Putamen (tissue), 1 donor: ENCODE results near the gene FBXO3.
"Not testable (repeated sequence)": the region's sequence is repeated elsewhere in the genome, so short reads cannot be mapped to it uniquely, and the experiment has no call there.

Experiments used
- DNase-seq: peaks from one replicate; pipeline ENCODE4 v3.0.0-alpha.2; 2016; ENCODE audit warnings: low spot score

The FBXO3 gene

DNA sequence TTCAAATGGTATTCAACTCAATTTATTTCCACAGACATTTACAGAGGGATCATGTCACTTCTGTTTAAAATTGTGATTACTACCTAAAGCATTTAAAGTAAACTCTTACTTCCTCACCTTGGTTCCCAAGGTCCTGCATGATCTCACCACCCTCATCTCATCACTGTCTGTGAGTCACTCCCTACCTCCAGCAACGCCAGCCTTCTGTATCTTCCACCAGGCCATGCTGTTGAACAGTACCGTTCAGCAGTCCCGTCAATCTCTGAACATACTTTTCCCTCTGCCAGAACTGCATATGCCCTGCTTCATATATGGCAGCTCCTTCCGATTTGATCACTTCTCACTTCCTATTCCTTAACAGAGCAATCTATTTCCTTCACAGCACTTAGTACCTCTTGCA, 2.0 kb downstream of the FBXO3 start:
- no peak for DNase-seq

DNA sequence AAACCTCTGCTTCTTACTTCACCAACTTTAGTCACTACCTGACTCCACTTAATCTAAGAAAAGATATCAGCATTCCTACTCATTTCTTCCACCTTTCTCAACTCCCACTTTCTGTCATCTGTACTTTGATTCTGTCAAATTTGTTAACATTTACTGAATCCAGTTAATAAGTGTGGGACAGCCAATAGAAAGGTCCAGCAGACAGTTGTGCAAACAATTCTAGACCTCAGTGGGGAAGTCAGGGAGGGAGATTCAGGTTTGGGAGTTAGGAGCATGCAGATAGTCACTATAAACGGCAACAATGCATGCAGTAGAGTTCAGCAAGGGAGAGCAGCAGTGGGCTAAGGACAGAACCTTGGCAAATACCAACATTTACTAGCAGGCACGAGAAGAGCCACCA, 4.1 kb downstream of the FBXO3 start:
- peak; percentile 42 for DNase-seq

GRCh38 chr11:33769542-33769941, 4.8 kb downstream of the FBXO3 start:
- no peak for DNase-seq

GRCh38 chr11:33767624-33768023, 6.7 kb downstream of the FBXO3 start:
- DNase-seq = no peak

GRCh38 chr11:33766085-33766484, 8.2 kb downstream of the FBXO3 start:
- DNase-seq = no peak

- DNase-seq = no peak
These were observed 12.8 kb downstream of the FBXO3 start for GRCh38 chr11:33761471-33761870.

DNA sequence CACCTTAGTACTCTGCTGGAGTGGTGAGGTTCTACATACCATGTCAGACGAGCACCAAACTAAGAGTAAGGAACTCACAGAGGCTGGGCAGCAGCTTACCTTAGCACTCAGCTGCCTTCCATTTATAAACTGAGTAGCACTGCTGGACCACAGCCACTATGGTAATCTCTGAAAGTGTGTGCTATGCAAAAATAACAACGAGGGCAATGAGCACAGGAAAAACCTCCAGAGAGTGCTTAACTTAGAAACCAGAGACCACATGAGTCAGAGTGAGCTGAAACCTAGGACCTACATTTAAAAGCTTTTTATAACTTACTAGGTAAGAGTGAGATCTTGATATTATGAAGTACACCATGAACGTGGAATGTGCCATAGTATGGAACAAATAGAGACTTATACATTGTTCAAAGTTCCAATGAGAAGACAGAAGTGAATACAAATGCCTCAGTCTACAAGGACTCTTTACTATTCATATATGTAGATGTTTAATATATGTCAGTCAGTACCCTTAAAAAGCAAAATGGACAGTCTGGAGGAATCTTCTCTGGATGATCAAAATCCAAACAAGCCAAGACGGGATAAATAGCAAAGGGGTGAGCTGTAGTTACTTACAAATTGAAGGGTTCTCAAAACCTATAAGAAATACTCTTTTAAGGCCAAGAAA, 20.9 kb downstream of the FBXO3 start:
- DNase-seq = no peak

GRCh38 chr11:33751878-33752277, 22.4 kb downstream of the FBXO3 start:
- no peak for DNase-seq

- no peak for DNase-seq
These were observed 26.3 kb downstream of the FBXO3 start for GRCh38 chr11:33747979-33748378.

DNA sequence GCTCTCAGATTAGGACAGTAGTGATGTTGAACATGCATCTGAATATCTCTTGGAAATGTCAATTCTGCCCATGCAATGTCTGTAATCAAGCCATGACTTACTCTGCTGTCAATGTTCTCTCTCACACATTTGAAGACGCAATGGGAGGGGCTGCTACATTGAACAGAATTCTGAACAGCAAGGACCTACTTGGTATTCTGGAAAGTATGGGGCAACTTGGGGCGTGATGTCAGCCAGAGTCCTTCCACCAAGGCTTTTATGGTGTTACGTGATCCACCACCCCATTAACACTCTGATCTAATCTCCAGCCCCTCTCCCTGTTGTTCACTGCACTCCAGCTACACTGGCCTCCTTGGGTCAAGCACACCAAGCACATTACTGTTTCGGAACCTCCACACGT, 31.0 kb downstream of the FBXO3 start:
- DNase-seq = no peak

DNA sequence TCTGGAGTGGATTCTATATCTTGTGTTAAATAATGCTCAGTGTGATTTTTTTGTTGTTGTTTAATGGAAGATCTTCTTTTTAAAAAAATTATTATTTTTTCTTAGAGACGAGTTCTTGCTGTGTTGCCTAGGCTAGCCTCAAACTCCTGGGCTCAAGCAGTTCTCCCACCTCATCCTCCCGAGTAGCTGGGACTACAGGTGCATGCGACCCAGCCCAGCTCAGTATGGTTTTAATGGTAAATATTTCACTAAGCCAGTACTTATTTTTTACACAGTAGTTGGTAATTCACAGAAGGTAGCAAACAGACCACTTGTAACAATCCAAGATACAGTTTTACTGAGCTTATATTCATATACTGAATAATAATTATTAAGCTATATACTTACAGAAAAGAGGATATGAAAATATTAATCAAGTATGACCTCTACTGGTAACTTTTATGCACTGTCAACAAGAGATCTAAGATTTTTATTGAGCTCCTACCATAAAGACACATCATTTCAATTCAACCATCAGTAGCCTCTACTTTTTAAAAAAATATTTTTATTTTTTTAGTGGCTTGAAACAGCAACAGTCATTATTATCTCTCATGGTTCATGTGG, 32.0 kb downstream of the FBXO3 start:
- no peak for DNase-seq

DNA sequence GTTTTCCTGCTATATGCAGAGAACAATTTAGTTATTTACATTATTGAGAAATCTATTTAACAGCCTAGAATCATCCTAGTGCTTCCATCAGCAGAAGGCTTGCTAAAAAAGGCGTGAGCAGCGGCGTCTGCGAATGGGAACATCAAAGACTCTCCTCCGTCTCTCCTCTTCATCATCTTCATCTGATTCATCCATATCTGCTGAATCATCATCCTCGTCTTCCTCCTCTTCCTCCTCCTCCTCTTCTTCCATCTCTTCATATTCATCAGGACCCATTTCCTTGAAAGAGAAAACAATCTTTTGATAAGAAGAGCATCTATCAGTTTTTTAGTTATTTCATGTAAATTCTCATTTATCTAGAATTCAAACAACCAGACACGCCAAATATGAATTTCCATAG, 32.5 kb downstream of the FBXO3 start:
- DNase-seq = no peak

DNA sequence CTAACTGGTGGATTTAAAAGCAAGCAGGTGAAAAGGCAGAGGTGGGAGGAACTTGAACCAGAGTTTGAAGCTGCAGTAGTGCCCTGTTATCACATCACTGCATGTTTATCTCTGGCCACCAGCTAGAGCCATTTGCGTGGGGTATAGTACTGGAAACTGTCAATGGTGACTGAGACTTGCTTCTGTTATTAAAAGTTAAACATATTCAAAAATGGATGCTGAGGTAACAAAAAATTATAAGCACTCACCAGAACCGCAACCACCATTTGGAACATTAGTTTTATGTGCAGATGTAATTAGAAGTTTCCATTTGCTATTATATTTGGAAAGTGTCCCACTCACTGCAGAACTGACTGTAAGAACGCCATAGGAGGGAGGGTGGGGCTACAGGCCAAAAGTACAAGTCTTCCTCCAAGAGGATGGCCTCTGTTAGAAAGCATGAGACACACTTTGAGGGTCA, 36.9 kb downstream of the FBXO3 start:
- no peak for DNase-seq

DNA sequence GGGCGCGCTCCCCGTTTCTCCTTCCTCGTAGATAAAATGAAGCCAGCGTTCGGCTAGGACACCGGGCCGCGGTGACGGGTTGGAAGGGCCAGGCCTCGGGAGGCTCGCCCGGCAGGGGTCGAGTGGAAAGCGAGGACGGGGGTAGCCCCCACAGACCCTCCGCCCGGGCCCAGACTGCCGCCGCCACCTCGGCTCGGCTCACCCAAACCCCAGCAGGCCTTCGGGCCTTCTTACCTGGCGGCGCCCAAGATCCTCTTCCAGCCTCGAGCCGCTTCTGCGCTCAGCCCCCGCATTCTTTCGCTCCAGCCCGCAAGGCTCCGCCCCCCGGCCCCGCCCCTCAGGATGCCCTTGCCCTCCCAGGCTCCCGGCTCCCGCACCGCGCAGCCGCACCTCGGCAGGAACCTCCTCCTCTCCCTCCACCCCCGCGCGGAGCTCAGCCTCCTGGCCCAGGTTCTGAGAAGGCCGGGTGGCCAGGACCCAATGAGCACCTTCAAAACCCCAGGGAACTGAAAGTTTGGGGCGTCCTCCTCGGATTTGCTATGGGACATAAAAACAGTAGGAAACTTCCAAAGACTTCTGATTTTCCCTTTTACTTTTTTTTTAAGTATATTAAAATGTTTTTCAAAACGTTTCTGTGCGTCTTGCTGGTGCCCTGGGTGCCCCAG, 38.0 kb downstream of the FBXO3 start, which contains the start of gene CD59:
TSS of gene CD59 (minus strand) at position 276 of the 665 bp plus-strand sequence. CDS start 13,978 bp downstream, outside the sequence.
- peak; percentile 91 for DNase-seq

GRCh38 chr11:33735271-33736147, 38.8 kb downstream of the FBXO3 start:
- DNase-seq = no peak

DNA sequence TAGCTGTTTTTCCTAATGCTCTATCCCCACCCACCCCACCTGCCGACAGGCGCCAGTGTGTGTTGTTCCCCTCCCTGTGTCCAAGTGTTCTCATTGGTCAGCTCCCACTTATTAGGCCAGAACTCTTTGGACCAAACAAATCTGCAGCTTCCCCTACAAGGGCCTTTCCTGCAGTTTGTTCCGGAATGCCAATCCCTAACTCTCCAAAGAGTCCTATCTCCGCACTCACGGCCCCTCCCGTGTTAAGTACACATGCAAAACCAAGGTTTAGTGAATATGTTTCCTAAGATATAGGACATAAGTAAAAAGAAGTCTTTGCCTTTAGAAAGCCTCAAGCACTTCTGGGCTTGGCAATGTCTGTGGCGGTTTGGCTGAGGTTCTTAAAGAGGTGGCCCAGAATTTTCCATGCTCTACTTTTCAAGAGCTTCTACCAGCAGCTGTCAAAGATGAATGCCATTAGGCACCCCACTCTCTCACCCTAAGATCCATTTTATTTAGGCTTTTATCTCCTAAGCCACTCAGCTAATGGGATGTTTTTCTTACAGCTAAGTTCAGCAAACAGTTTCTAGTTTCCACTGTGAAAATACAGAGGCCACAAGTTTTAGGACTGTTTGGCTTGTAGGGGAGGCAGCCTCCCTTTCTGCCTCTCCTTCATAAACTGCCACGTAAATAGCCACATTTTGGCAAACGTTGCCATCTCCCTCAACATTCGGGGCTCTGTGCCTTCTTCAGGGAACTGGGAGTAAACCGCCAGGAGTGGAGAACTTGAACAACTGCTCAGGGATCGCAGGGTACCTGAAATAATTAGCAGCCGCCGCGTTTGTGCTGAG, 39.7 kb downstream of the FBXO3 start:
- no peak for DNase-seq

- no peak for DNase-seq
These were observed 40.3 kb downstream of the FBXO3 start for GRCh38 chr11:33733980-33734379.

DNA sequence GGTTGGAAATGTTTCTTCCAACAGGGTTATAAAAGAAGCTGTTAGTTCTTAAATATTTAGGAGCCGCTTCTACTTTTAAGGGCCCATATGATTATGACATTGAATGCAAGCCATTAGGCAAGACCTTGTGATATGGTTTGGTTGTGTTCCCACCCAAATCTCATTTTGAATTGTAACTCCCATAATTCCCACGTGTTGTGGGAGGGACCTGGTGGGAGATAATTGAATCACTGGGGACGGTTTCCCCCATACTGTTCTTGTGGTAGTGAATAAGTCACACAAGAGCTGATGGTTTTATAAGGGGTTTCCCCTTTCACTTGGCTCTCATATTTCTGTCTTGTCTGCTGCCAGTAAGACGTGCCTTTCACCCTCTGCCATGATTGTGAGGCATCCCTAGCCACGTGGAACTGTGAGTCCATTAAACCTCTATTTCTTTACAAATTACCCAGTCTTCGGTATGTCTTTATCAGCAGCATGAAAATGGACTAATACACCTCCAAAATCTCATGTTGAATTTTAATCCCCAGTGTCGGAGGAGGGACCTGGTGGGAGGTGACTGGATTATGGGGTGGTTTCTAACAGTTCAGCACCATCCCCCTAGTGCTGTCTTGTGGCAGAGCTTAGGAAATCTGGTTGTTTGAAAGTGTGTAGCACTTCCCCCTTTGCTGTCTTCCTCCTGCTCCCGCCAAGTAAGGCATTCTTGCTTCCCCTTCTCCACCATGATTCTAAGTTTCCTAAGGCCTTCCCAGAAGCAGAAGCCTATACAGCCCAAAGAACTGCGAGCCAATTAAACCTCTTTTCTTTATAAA, 42.4 kb downstream of the FBXO3 start:
- no peak for DNase-seq

GRCh38 chr11:33730716-33731115, 43.6 kb downstream of the FBXO3 start:
- DNase-seq = no peak

- not testable (repeated sequence) for DNase-seq
These were observed 45.2 kb downstream of the FBXO3 start for GRCh38 chr11:33729072-33729664.
